A549 (cell line): ENCODE data around the gene CRISP2. TPM values are rescaled to one million over a fixed set of nuclear protein-coding genes. Genes with fewer than 3 reads are reported as not detected.

Experiments
- ATAC-seq, 2 experiments: fragments of 200-7000 bp in 1 of 2; fragments of >200 bp in 1 of 2; cut with Nextera tagmentation in 1 of 2; cut with Tn5 transposase in 1 of 2; 3 replicates each; pipeline versions ENCODE4 v1.8.0 to v1.9.1; 2018 to 2020; ENCODE audit warnings: mild to moderate bottlenecking in 1 of 2, moderate library complexity in 1 of 2
- CTCF ChIA-PET: fragments of 300-600 bp; sonication (Branson Sonifier 250); formaldehyde crosslinking; extraction: SDS; loops from one replicate; lab custom pipeline; 2021; ENCODE audit warnings: antibody characterized with exemption, inconsistent platforms; lab: Yijun Ruan, JAX
- POLR2A ChIA-PET: fragments of 350-600 bp; formaldehyde crosslinking; extraction: SDS; loops from one replicate; lab custom pipeline; 2021; ENCODE audit warnings: antibody characterized with exemption, inconsistent platforms; lab: Yijun Ruan, JAX
- DNase-seq, 2 experiments: peaks; one replicate each; pipeline versions ENCODE4 v3.0.0 to v3.0.0-alpha.2; 2011 to 2016; ENCODE audit warnings: low read depth in 1 of 2, low spot score in 1 of 2
- FAIRE-seq: peaks from 2 replicates; lab custom pipeline; 2011; peaks lifted over from hg19 to GRCh38; lab: Jason Lieb, UNC
- H3K27ac ChIP-seq, 2 experiments: fragments of >200 bp; sonication (Bioruptor Twin); formaldehyde crosslinking; 3 replicates each; pipeline ENCODE4 v1.5.1; 2016 to 2017
- H3K4me1 ChIP-seq: fragments of >200 bp; sonication (Bioruptor Twin); formaldehyde crosslinking; 3 replicates; pipeline ENCODE4 v1.6.1; 2016
- H3K4me2 ChIP-seq: fragments of >200 bp; sonication (Bioruptor Twin); formaldehyde crosslinking; 3 replicates; pipeline ENCODE4 v1.6.1; 2016
- H3K4me3 ChIP-seq: fragments of >200 bp; sonication (Bioruptor Twin); formaldehyde crosslinking; 3 replicates; pipeline ENCODE4 v1.5.1; 2016
- H3K9me3 ChIP-seq: fragments of >200 bp; sonication (Bioruptor Twin); formaldehyde crosslinking; 3 replicates; pipeline ENCODE4 v1.6.1; 2016
- BHLHE40 ChIP-seq: IDR thresholded peaks from 2 replicates; pipeline ENCODE4 v1.6.1; 2012; ENCODE audit warnings: low read depth, low read length, inconsistent platforms
- CTCF ChIP-seq: fragments of >200 bp; sonication (Bioruptor Twin); formaldehyde crosslinking; IDR thresholded peaks from 3 replicates; pipeline ENCODE4 v1.5.1; 2016
- EHMT2 ChIP-seq: fragments of 200-600 bp; sonication (generic); IDR thresholded peaks from 2 replicates; pipeline ENCODE4 v1.6.1; 2016; ENCODE audit warnings: antibody characterized with exemption, low read depth, mild to moderate bottlenecking, moderate library complexity
- ELK1 ChIP-seq: fragments of 150-350 bp; IDR thresholded peaks from 2 replicates; pipeline ENCODE4 v1.6.1; 2014; ENCODE audit warnings: low read depth, mild to moderate bottlenecking, low read length
- FOSB ChIP-seq: fragments of 250-450 bp; sonication (Bioruptor Pico); IDR thresholded peaks from 2 replicates; pipeline ENCODE4 v1.5.0; 2020; ENCODE audit warnings: mild to moderate bottlenecking, moderate library complexity
- FOXS1 ChIP-seq: fragments of 250-450 bp; sonication (Bioruptor Pico); IDR thresholded peaks from 2 replicates; pipeline ENCODE4 v1.5.0; 2020; ENCODE audit warnings: mild to moderate bottlenecking, moderate library complexity
- HES2 ChIP-seq: fragments of >200 bp; sonication (Bioruptor Twin); formaldehyde crosslinking; IDR thresholded peaks from 2 replicates; pipeline ENCODE4 v1.6.1; 2016
- HOXB13 ChIP-seq: fragments of 250-450 bp; sonication (Bioruptor Pico); IDR thresholded peaks from 2 replicates; pipeline ENCODE4 v1.5.0; 2020; ENCODE audit warnings: low read depth, mild to moderate bottlenecking, moderate library complexity
- HOXB5 ChIP-seq: fragments of 250-450 bp; sonication (Bioruptor Pico); IDR thresholded peaks from 2 replicates; pipeline ENCODE4 v1.5.0; 2020; ENCODE audit warnings: mild to moderate bottlenecking, moderate library complexity
- JUN ChIP-seq, 2 experiments: fragments of >200 bp; sonication (Bioruptor Twin); formaldehyde crosslinking; IDR thresholded peaks; 2 replicates in 1 of 2; 3 replicates in 1 of 2; pipeline ENCODE4 v1.6.1; 2016 to 2017
- MAX ChIP-seq: IDR thresholded peaks from 2 replicates; pipeline ENCODE4 v1.6.1; 2012
- MYC ChIP-seq: IDR thresholded peaks from 2 replicates; pipeline ENCODE4 v1.6.1; 2012; ENCODE audit warnings: mild to moderate bottlenecking, inconsistent platforms, low read length, improper control_type of control experiment, borderline replicate concordance
- NPAS2 ChIP-seq: fragments of 250-450 bp; sonication (Bioruptor Pico); IDR thresholded peaks from 2 replicates; pipeline ENCODE4 v1.8.0; 2022; ENCODE audit warnings: mild to moderate bottlenecking, moderate library complexity, borderline replicate concordance
- NR3C1 ChIP-seq: fragments of >200 bp; sonication (Bioruptor Twin); formaldehyde crosslinking; IDR thresholded peaks from 3 replicates; pipeline ENCODE4 v1.6.1; 2017
- PBX3 ChIP-seq: IDR thresholded peaks from 2 replicates; pipeline ENCODE4 v1.6.1; 2012
- POLR2AphosphoS2 ChIP-seq: conservative IDR thresholded peaks from 2 replicates; pipeline ENCODE4 v1.6.1; 2012; ENCODE audit warnings: low read length, improper control_type of control experiment, inconsistent platforms
- SREBF2 ChIP-seq: fragments of 450-650 bp; IDR thresholded peaks from 2 replicates; pipeline ENCODE4 v1.6.1; 2014; ENCODE audit warnings: mild to moderate bottlenecking, moderate library complexity
- USF2 ChIP-seq: fragments of 450-650 bp; IDR thresholded peaks from 2 replicates; pipeline ENCODE4 v1.6.1; 2014; ENCODE audit warnings: antibody characterized with exemption
- ZC3H11A ChIP-seq: fragments of 450-650 bp; IDR thresholded peaks from 2 replicates; pipeline ENCODE4 v1.6.1; 2014; ENCODE audit warnings: antibody characterized with exemption, mild to moderate bottlenecking
- ZFP36 ChIP-seq: fragments of 450-650 bp; IDR thresholded peaks from 2 replicates; pipeline ENCODE4 v1.6.1; 2014; ENCODE audit warnings: borderline replicate concordance; ENCODE audit not compliant: partially characterized antibody
- ZNF302 ChIP-seq: fragments of 250-450 bp; sonication (Bioruptor Pico); IDR thresholded peaks from 2 replicates; pipeline ENCODE4 v1.9.0; 2021; ENCODE audit warnings: inconsistent platforms, mild to moderate bottlenecking, moderate library complexity
- WGBS: methylation state at CpG from one replicate; pipeline ENCODE4 v1.1.6; 2017; ENCODE audit errors: missing lambda C conversion rate; 5-methylcytosine and 5-hydroxymethylcytosine counted together
- polyA plus RNA-seq, 4 experiments: library from polyadenylated mRNA; depleted of rRNA in 3 of 4; stranded (reverse); fragments of >200 nt; fragmentation: RNase III in 1 of 4; extraction: RNeasy Plus Mini Kit Qiagen cat#74134 plus additional on column Dnase treatment in 1 of 4; gene quantifications; 2 replicates in 3 of 4; 3 replicates in 1 of 4; pipeline ENCODE4 v1.2.3, GENCODE V29; 2011 to 2017

The CRISP2 gene
- polyA plus RNA-seq, 2 of the 4 experiments (the other 2 are of a cell fraction), result not detected

- DNase-seq, result no peak
- no peak for FAIRE-seq
- Histone ChIP-seq H3K4me1 (no peaks in the 10 kb centered on the region), H3K9me3 (no peaks in the 10 kb centered on the region), H3K4me2 (no peak overlapping the region), H3K4me3 (no peak overlapping the region), H3K27ac (no peak overlapping the region)
- POLR2A ChIA-PET, result no interaction called here
- no peak for ATAC-seq
- WGBS, result 48% methylated on average over 2 of the region's 2 CpGs
- CTCF ChIA-PET, result no interaction called here
- TF ChIP-seq SREBF2 (no peak), FOSB (no peak), ZC3H11A (no peak)
- TF ChIP-seq, all 56 proteins: peak for 0
Observed at GRCh38 chr6:49739423-49739822, 26.1 kb upstream of the CRISP2 start.

GRCh38 chr6:49736017-49736508, 22.7 kb upstream of the CRISP2 start:
- no peak overlapping the region for H3K27ac ChIP-seq
- no peak for DNase-seq
- WGBS, result 45% methylated on average over 4 of the region's 4 CpGs
- no peaks in the 10 kb centered on the region for H3K9me3 ChIP-seq
- ChIA-PET POLR2A (no interaction called here), CTCF (no interaction called here)
- no peak for TF ChIP-seq ELK1
- H3K4me1 ChIP-seq, result no peaks in the 10 kb centered on the region
- ATAC-seq, result no peak
- H3K4me2 ChIP-seq, result no peak overlapping the region
- H3K4me3 ChIP-seq, result no peak overlapping the region
- FAIRE-seq, result no peak

GRCh38 chr6:49733680-49734079, 20.3 kb upstream of the CRISP2 start:
- TF ChIP-seq MAX (no peak), POLR2AphosphoS2 (no peak), CTCF (no peak), HES2 (no peak), ZFP36 (no peak), JUN (IDR thresholded peaks at IDR 0.05) (no peak), BHLHE40 (no peak), NPAS2 (CRISPR knock-in tag) (no peak), EHMT2 (no peak), FOSB (no peak), ZNF302 (no peak), FOXS1 (no peak), HOXB13 (no peak), MYC (no peak), NR3C1 (no peak), HOXB5 (CRISPR knock-in tag) (no peak), PBX3 (no peak), USF2 (no peak)
- no peak for DNase-seq
- ChIA-PET POLR2A (no interaction called here), CTCF (no interaction called here)
- H3K4me3 ChIP-seq, result no peak overlapping the region
- no peak for FAIRE-seq
- ATAC-seq, result no peak
- H3K9me3 ChIP-seq, result no peaks in the 10 kb centered on the region
- H3K27ac ChIP-seq, result no peak overlapping the region
- WGBS, result 7% methylated on average over 2 of the region's 2 CpGs
- no peaks in the 10 kb centered on the region for H3K4me1 ChIP-seq
- H3K4me2 ChIP-seq, result no peak overlapping the region
